ENCODE measurements around the gene TBX15.

TBX15 gene

DNA sequence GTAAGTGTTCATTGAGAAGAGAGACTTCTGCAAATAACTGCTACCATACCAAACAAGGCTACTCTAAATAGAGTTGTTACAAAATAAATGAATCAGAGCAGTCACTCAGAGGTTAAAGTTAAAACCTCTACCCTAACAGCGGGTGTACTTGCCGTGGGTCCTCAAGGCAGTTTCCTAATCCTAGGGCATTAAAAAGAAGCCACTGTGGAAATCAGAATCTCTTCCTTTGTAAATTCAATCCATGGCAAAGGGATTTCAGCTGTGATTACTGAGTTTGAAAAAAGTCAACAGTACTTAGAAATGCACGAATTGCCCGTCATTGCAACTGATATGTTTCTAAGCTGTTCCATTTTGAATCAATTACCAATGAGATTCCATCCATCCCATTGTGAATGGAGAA is 13.5 kb downstream of the TBX15 start:
- Histone ChIP-seq H3K4me1 (no peaks in the 10 kb centered on the region), H3K9me3 (replicated peaks in 1 of 11) (peaks cover 4 to 7% (median 5%) of the 10 kb centered on the region in 11 experiments), H3K4me3 (no peak overlapping the region), H3K4me2 (no peak overlapping the region), H3K27ac (no peak overlapping the region), H3K27me3 (no peaks in the 10 kb centered on the region), H3K9ac (no peak overlapping the region), H4K20me1 (no peaks in the 10 kb centered on the region), H3K36me3 (no peaks in the 10 kb centered on the region)
- no peak for TF ChIP-seq Cebpa-rat (IDR thresholded peaks at IDR 0.05)

- H4K20me1 ChIP-seq = no peaks in the 10 kb centered on the region
- H3K9ac ChIP-seq = no peak overlapping the region
- no peak overlapping the region for H3K4me2 ChIP-seq
- H3K4me1 ChIP-seq = no peaks in the 10 kb centered on the region
- H3K36me3 ChIP-seq = no peaks in the 10 kb centered on the region
- no peaks in the 10 kb centered on the region for H3K27me3 ChIP-seq
- no peak overlapping the region for H3K27ac ChIP-seq
- TF ChIP-seq Cebpa-rat (IDR thresholded peaks at IDR 0.05) = no peak
- H3K9me3 ChIP-seq (replicated peaks in 1 of 11) = no peaks in the 10 kb centered on the region
- no peak overlapping the region for H3K4me3 ChIP-seq
These were observed 14.5 kb downstream of the TBX15 start for GRCh38 chr1:118973531-118974137.

GRCh38 chr1:118973032-118973431 is 15.1 kb downstream of the TBX15 start:
- no peak overlapping the region for H3K9ac ChIP-seq
- no peak for TF ChIP-seq Cebpa-rat (IDR thresholded peaks at IDR 0.05)
- no peak overlapping the region for H3K27ac ChIP-seq
- H3K27me3 ChIP-seq = no peaks in the 10 kb centered on the region
- H3K36me3 ChIP-seq = no peaks in the 10 kb centered on the region
- no peak overlapping the region for H3K4me3 ChIP-seq
- no peaks in the 10 kb centered on the region for H4K20me1 ChIP-seq
- H3K4me1 ChIP-seq = no peaks in the 10 kb centered on the region
- H3K4me2 ChIP-seq = no peak overlapping the region
- no peaks in the 10 kb centered on the region for H3K9me3 ChIP-seq (replicated peaks in 1 of 11)

DNA sequence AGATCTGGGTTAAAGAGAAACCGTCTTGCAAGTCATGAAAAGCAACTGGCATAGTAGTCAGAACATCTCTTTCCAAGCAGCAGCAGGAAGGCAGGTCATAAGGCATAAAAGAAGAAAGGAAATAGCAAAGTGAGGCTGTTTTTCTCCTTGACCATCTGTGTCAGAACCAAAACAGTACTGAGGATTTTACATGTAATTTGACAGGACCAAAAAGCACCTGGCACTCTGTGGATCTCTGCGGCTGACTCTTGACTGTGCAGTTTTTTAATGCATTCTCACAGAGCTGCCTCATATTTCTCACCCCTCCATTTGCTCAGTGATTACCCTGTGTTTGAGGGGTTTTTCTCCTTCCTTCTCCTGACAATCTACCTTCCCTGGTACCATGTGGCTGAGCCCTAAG is 17.7 kb downstream of the TBX15 start:
- Histone ChIP-seq H3K27ac (no peak overlapping the region), H3K27me3 (no peaks in the 10 kb centered on the region), H4K20me1 (no peaks in the 10 kb centered on the region), H3K4me2 (no peak overlapping the region), H3K9ac (no peak overlapping the region), H3K9me3 (replicated peaks in 1 of 11) (no peaks in the 10 kb centered on the region), H3K4me3 (no peak overlapping the region), H3K36me3 (no peaks in the 10 kb centered on the region), H3K4me1 (no peaks in the 10 kb centered on the region)
- TF ChIP-seq Cebpa-rat (IDR thresholded peaks at IDR 0.05) = no peak

GRCh38 chr1:118963456-118964430 is 24.4 kb downstream of the TBX15 start:
- no peak for TF ChIP-seq Cebpa-rat (IDR thresholded peaks at IDR 0.05)
- no peak overlapping the region for H3K4me3 ChIP-seq
- no peaks in the 10 kb centered on the region for H3K36me3 ChIP-seq
- no peak overlapping the region for H3K27ac ChIP-seq
- H3K4me2 ChIP-seq = no peak overlapping the region
- peaks cover 19 to 24% (median 22%) of the 10 kb centered on the region in 10 experiments for H3K4me1 ChIP-seq
- no peaks in the 10 kb centered on the region for H3K9me3 ChIP-seq (replicated peaks in 1 of 11)
- no peaks in the 10 kb centered on the region for H3K27me3 ChIP-seq
- no peak overlapping the region for H3K9ac ChIP-seq
- no peaks in the 10 kb centered on the region for H4K20me1 ChIP-seq

DNA sequence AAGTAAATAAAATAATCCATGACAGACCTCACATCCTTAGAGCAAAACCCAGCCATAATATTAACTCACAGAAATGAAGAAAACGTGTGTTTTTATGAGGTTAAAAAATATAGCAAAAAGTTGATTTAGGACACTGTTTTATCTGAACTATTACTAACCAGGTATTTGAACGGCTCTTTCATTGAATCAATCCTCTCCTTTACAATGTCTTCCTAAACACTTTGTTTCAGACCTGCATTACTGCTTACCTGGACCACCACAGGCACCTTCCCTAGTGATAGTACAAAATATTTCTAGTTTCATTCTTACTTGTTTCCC is 25.0 kb downstream of the TBX15 start:
- H3K4me3 ChIP-seq = no peak overlapping the region
- peaks cover 19 to 25% (median 22%) of the 10 kb centered on the region in 10 experiments for H3K4me1 ChIP-seq
- no peaks in the 10 kb centered on the region for H3K36me3 ChIP-seq
- no peaks in the 10 kb centered on the region for H4K20me1 ChIP-seq
- H3K27ac ChIP-seq = no peak overlapping the region
- H3K27me3 ChIP-seq = no peaks in the 10 kb centered on the region
- no peak overlapping the region for H3K9ac ChIP-seq
- TF ChIP-seq Cebpa-rat (IDR thresholded peaks at IDR 0.05) = no peak
- H3K9me3 ChIP-seq (replicated peaks in 1 of 11) = no peaks in the 10 kb centered on the region
- H3K4me2 ChIP-seq = no peak overlapping the region

DNA sequence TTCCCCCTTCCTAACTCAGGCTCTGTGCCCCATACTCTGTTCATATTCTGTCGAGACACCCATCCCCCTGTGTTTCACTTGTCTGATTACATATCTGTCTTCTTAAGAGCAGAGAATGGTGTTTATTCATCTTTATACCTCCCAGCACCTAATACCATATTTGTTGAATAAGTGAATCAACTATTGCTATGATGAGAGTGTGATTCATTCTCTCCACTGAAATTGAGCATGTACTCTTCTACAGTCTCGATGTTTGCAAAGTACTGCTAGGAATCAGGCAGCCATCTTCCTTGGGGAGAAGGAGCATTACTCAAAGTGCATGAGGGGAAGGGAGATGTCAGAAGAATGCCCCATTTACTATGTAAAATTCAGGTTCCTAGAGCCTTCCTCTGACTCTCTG is 27.0 kb downstream of the TBX15 start:
- H3K4me2 ChIP-seq = peak overlapping the region in 6 of 11 experiments; percentile 58 to 80 (median 70); a peak in 7 of 22 replicates
- H3K27me3 ChIP-seq = no peaks in the 10 kb centered on the region
- H3K4me1 ChIP-seq = peaks cover 19 to 25% (median 22%) of the 10 kb centered on the region in 10 experiments
- H4K20me1 ChIP-seq = no peaks in the 10 kb centered on the region
- H3K9me3 ChIP-seq (replicated peaks in 1 of 11) = no peaks in the 10 kb centered on the region
- no peak for TF ChIP-seq Cebpa-rat (IDR thresholded peaks at IDR 0.05)
- H3K36me3 ChIP-seq = no peaks in the 10 kb centered on the region
- H3K4me3 ChIP-seq = no peak overlapping the region
- no peak overlapping the region for H3K27ac ChIP-seq
- no peak overlapping the region for H3K9ac ChIP-seq

GRCh38 chr1:118960567-118961136 is 27.5 kb downstream of the TBX15 start:
- Histone ChIP-seq H3K4me1 (peaks cover 19 to 25% (median 22%) of the 10 kb centered on the region in 10 experiments), H3K4me2 (peak overlapping the region; percentile 54 to 80 (median 72)), H3K36me3 (no peaks in the 10 kb centered on the region), H4K20me1 (no peaks in the 10 kb centered on the region), H3K9ac (no peak overlapping the region), H3K27ac (peak overlapping the region in 4 of 11 experiments; percentile 3 to 50 (median 24); a peak in 6 of 22 replicates), H3K27me3 (no peaks in the 10 kb centered on the region), H3K9me3 (replicated peaks in 1 of 11) (no peaks in the 10 kb centered on the region), H3K4me3 (no peak overlapping the region)
- TF ChIP-seq Cebpa-rat (IDR thresholded peaks at IDR 0.05) = no peak

- H3K4me1 ChIP-seq = peaks cover 19 to 25% (median 22%) of the 10 kb centered on the region in 10 experiments
- no peaks in the 10 kb centered on the region for H3K27me3 ChIP-seq
- TF ChIP-seq Cebpa-rat (IDR thresholded peaks at IDR 0.05) = no peak
- no peaks in the 10 kb centered on the region for H3K36me3 ChIP-seq
- H3K4me3 ChIP-seq = no peak overlapping the region
- H3K9ac ChIP-seq = no peak overlapping the region
- no peaks in the 10 kb centered on the region for H3K9me3 ChIP-seq (replicated peaks in 1 of 11)
- H4K20me1 ChIP-seq = no peaks in the 10 kb centered on the region
- H3K27ac ChIP-seq = peak overlapping the region in 4 of 11 experiments; percentile 3 to 50 (median 24); a peak in 6 of 22 replicates
- H3K4me2 ChIP-seq = peak overlapping the region; percentile 54 to 80 (median 72)
These were observed 28.0 kb downstream of the TBX15 start for GRCh38 chr1:118960026-118960561.

Measured in BLaER1 treated with 17β-estradiol and CSF1 and Interleukin-3, amounts not matched to agents 10 nM and 100 nM (cell line).